Activated CD4-positive, CD25-positive, alpha-beta regulatory T cell (primary cell): ENCODE measurements around the gene SPCS1.
A peak's percentile ranks its signal among the peaks of the same experiment; 100 is the strongest.
"Not testable (repeated sequence)": the region's sequence is repeated elsewhere in the genome, so short reads cannot be mapped to it uniquely, and the experiment has no call there.

Experiments
- DNase-seq, 4 experiments: peaks; one replicate each; lab custom pipeline; 2025; lab: John Stamatoyannopoulos, UW

SPCS1 gene

DNA sequence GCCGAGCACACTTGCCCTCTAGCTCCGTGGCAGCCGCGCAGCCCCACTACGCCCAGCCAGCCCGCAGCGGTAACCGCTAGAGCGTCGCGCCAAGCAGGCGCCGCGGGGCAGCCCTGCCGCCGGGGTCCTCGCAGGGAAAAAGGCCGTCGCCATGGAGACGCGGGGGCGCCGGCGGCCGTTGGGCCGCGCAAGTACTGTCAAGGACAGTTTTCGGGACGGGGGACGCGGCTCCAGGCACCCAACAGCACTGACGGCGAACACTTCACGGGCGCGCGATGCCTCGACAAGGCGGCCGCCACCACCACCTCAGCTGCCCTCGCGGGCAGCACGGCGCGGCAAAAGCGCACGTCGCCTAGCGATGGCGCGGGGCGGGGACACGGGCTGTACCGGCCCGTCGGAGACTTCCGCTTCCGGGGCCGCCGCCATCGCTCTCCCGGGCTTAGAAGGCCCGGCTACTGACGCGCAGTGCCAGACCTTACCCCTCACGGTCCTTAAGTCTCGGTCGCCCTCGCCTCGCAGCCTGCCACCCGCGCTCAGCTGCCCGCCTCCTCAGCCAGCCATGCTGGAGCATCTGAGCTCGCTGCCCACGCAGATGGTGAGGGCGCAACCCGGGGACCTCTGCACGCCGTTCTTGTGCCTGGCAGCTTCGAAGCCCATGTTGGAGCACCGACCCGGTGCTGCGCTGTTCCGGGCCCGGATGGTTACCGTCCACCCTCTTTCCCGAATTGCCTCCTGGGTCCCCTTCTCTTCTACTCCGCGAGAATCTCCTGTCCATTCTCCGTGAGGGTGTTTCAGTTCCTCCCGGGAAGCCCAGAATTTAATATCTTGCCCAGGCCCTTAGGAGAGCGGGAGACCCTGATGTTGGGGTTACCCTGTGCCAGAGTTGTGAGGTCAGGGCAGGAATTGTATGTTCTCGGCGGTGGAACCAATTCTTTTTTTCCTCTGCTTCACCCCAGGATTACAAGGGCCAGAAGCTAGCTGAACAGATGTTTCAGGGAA lies at the start of gene SPCS1, which contains the start of gene GLT8D1:
SPCS1 (plus strand) TSS at position 419 of the 999 bp plus-strand sequence; CDS start at position 560, 141 bp downstream.
GLT8D1 (minus strand) TSS at position 104 of the 999 bp plus-strand sequence. CDS start 5,331 bp downstream, outside the sequence.
- peak; percentile 70 to 84 (median 80) for DNase-seq

DNA sequence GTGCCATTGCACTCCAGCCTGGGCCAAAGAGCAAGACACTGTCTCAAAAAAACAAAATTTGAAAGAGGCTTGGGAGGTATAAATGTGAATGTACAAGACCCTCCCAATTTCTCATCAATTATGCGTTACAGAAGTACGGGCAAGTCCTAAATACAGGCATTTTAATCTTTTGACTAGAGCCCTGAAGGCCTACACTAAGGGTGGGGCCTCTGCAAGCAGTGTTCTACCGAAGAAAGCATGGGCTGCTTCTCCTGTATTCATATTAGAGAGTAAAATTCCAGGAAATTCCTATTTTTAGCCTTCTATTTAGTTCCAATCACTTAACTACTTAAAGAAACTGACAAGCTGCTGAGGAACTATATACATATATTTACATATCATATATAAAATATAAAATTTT lies 45.9 kb upstream of the SPCS1 start:
- no peak for DNase-seq

DNA sequence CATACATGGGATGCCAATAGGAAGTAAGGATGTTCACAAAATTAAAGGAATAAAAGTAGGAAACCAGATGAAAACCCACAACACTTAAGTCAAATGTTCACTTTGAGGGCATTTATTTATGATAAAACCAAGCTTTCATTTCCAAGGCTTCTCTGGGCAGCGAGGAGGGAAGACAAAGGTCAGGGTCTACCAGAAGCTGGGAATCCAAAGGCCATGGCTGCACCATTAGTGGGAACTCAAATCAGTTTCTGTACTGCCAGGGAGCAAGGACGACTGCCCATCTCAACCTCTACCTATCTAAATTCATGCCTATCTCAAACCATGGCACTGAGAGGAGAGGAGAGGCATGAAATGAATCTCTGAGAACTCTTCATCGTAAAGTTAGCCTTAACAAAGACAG lies 42.8 kb upstream of the SPCS1 start:
- no peak for DNase-seq

DNA sequence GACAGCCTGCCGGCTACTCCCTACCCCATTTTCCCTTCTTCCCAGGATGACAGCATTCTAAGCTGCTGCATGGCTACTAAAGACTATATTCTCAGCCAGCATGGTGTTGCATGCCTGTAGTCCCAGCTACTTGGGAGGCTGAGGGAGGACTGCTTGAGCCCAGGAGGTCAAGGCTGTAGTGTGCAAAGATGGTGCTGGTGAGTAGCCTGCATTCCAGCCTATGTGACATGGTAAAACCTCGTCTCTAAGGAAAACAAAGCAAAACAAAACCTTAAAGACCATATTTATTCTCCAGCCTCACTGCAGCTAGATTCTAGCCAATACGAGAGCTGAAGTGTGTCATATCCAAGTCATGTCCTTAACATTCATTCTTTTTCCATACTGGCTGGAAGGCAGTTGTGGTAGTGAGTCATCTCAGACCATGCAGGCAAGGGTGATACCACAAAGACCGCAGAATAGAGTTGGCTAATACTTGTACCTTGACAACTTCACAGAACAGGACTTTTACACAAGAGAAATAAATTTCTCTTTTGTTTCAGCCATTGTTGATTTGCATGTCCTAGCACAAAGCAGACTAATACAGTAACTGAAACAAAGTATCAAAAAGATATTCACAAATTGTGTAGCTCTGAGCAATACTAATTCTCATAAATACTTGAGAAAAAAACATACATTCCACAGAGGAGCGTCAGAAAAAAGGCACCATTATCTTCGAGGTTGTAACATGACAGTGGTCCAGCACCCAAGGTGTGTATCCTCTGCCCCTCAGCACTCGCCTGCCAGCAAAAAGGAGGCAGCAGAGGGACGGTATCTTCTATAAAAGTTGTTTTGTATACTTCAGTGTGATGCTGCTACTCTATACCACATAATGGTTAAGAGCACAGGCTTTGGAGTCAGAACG lies 35.0 kb upstream of the SPCS1 start:
- DNase-seq = no peak

DNA sequence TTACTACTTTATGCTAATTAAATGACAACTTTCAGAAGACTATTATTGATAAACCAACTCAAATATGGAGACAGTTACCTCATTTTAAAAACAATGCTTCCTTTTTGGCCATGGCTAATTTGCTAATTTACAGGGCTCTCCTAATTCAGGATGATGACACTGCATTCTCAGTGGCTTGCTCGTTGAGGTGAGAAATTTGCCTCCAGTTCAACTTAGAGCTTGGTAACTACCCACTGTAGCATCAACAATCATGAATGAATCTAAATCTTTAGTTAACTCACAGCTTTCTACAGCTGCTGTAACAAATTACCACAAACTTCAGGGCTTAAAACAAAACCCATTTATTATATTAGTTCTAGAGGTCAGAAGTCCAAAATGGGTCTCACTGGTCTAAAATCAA lies 34.2 kb upstream of the SPCS1 start:
- no peak for DNase-seq

DNA sequence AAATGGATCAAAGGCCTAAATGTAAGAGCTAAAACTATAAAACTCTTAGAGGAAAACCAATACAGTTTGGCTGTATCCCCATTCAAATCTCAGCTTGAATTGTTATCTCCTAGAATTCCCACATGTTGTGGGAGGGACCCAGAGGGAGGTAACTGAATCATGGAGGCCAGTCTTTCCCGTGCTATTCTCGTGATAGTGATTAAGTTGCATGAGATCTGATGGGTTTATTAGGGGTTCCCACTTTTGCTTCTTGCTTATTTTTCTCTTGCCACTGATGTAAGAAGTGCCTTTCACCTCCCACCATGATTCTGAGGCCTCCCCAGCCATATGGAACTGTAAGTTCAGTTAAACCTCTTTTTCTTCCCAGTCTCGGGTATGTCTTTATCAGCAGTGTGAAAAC lies 29.7 kb upstream of the SPCS1 start:
- not testable (repeated sequence) for DNase-seq

DNA sequence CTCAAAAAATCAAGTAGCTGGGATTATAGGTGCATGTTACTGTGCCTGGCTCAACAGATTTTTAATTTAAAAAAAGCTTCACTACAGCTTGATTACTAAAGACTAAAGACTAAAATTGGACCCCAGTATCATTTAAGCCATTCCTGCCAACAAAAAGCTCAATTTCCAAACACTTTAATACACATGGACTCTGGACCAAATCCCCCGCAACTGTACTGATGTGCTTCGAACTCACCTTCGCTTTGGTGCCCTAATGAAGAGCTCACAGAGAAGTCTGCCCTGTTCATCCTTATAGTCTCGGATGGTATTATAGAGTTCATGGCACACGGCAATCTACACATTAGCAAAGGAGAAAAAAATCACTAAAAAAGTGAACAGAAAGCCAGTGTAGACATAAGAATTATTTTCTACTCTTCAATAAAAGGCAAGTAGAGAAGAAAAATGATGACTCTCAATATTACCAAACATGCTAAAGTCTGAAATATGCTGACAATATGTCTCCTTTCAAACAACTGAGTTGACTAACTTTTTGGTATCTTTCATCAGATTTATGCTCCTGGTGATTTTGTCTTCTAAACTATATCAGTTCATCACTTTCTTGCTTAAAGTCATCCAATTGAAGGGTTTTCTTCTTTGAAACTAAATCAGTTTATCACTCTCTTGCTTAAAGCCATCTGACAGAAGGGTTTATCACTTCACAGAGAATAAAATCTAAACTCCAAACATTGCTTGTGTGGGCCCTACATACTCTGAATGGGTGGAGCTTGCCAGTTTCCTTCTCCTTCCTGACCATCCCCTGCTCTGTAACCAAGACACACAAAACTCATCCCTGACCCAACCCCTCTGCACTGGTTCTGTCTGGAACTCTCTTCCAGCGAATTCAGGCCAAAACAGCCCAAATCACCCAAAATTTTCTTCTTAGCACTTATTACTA lies 27.4 kb upstream of the SPCS1 start:
- no peak for DNase-seq

DNA sequence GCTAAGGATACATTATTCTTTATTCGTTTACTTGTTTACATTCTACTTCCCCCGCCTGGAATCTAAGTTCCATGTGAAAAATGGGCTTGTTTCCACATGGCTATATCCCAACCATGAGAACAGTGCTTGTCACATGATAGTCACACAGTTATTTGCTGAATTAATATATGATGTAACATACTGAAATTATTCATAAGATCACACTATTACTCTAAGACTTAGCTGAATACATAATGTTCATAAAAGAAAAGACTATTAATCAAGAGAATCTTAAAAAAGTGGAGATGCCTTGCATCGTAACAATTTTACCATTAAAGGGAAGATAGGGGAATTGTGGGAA lies 26.7 kb upstream of the SPCS1 start:
- no peak for DNase-seq

DNA sequence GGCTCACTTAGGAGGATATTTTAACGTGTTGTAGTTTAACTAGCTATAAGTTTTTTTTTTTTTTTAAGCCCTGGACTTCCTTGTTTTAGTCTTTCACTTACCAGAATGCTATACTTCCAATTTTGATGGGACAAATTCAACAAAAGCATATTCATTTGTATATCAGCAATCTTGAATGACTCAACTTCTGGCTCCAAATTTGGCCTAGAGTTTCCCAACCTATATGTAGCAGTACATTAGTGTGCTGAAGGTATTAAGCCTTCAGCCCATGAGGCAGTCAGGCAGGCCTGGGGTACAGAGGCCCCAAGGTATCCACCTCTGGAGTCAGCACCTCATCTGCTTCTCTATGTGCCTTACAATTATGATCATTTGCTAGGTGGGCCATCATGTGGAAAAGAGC lies 26.1 kb upstream of the SPCS1 start:
- DNase-seq = no peak

DNA sequence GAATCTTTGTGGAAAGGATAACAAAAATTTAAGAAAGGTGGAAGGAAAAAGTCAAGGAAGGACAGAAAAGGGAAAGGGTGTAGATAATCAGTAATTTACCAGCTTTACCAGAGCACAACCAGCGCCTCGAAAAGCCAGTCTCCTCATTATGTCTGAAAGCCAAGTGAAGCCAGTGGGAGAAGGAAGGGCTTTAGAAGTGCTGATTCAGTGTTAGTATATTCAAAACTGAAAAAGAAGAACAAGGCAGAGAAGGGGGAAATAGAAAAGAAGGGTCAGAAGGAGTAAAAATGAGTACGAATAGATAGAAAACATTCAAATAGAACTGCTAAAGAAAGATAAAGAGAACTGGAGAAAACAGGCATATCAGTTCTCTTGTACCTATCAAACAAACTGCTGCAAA lies 24.3 kb upstream of the SPCS1 start:
- DNase-seq = no peak

DNA sequence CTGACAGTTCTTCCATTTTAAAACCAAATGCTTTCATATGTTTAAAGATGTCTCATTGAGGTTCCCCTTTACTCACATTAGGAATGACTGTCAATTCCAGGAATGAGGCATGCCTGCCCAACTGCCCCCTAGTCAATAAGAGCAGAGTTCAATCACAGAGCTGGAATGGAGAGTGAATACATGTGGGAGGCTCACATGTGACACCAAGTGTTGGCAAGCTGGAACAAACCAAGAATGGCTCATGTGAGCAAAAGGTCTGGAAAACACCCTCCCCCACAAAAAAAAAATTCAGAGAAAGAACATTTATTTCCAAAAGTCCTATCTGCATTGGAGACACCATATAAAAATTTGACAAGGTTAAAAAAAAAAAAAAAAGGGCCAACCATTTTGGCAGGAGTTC lies 23.9 kb upstream of the SPCS1 start:
- no peak for DNase-seq

DNA sequence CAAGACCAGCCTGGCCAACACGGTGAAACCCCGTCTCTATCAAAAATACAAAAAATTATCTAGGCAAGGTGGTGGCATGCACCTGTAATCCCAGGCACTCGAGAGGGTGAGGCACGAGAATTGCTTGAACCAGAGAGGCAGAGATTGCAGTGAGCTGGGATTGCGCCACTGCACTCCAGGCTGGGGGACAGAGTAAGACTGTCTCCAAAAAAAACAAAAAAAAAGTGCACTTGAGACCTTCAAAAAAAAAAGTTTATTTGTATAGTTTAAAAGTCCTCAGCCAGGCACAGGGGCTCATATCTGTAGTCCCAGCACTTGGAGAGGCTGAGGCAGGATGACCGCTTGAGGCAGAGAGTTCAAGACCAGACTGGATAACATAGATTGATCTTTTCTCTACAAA lies 22.3 kb upstream of the SPCS1 start:
- no peak for DNase-seq

DNA sequence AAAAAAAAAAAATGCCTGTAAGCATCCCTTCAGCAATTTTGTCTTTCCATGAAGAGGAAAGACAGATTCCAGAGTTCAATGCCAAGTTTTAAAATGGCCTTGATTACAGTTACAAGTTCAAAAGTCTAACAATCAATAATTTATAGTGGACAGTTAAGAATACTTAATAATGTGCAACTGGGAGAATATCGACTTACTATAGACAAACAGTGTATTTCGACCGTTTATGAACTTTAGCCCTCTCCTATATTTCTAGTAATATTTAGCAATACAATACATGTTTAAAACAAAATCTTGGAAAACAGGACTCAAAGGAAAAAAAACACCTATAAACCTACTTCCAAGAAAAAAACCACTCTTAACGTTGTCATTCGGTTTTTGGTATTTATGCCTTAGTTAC lies 21.7 kb upstream of the SPCS1 start:
- no peak for DNase-seq

DNA sequence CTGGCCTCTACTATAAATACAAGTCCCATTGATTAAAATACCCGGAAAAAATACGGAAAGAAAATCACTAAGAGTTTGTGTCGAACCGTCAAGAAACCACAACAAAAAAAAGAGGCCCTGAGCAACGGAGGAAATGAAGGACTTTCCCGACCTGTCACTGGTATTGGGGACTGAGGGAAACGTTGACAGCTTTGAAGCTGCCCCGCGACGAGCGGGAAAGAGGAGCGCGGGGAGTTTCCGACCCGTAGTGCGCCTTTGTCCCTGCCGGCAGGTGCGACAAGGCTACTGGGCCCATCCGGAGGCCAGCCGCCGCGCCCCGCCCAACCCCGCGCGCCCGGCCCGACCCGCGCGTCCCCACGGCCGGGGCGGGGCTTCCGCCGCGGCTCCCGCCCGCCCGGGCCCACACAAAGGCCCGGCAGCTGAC lies 20.6 kb upstream of the SPCS1 start:
- DNase-seq = peak; percentile 38 to 68 (median 47)

DNA sequence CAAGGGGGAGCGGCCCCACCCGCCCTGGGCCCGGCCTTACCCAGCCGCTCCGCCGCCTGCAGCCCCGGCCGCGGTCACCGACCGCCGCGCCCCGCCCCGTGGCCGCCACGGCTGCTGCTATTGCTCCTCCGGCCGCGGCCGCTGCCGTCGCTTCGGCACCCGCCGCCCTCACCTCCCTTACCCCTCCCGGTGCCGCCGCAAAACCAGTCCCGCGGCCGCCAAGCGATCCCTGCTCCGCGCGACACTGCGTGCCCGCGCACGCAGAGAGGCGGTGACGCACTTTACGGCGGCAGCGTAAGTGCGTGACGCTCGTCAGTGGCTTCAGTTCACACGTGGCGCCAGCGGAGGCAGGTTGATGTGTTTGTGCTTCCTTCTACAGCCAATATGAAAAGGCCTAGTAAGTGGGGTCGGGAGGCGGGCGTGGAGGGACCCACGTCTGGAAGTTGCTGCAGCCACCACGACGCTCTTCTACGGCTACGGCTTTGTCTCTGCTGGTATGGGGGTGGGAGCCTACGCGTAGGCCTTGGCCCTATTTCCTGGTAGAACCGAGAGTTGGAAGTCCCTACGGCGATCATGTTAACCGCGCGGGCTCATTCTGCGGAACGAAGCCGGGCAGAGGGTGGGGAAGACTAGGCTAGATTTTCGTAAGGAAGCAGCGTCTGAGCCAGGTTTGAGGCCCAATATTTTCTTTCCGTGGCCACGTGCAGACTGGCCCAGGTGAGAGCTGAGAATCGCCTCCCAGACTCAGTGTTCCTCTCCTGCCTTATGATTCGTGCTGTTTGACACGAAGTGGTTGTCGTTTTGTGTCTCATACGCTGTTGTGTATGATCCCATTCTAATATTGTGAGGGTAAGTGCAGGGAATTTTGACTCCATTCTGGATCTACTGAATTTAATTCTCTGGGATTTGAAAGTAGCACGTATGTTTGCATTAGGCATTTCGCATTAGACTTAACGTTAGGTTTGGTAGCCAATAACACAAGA lies 19.9 kb upstream of the SPCS1 start, which contains the start of the genes GNL3 and PBRM1:
GNL3 (plus strand) TSS at position 324 of the 983 bp plus-strand sequence; CDS start at position 385, 61 bp downstream.
PBRM1 (minus strand) TSS at position 205 of the 983 bp plus-strand sequence.
- DNase-seq = peak; percentile 82 to 88 (median 86)

DNA sequence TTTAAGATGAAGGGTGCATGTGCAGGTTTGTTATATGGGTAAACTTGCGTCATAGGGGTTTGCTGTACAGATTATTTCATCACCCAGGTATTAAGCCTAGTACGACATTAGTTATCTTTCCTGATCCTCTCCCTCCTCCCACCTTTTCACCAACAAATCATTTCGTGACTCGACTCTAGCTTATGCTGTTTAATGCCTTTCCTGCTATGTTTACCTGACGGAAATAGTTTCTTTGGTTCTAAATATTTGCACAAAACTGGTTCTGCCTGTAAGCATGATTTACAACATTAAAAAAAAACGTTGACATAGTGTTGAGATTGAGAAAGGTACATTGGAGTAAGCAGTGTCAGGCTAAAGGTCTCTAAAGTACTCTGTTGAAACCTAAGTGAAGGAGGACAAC lies 17.6 kb upstream of the SPCS1 start:
- DNase-seq = no peak

DNA sequence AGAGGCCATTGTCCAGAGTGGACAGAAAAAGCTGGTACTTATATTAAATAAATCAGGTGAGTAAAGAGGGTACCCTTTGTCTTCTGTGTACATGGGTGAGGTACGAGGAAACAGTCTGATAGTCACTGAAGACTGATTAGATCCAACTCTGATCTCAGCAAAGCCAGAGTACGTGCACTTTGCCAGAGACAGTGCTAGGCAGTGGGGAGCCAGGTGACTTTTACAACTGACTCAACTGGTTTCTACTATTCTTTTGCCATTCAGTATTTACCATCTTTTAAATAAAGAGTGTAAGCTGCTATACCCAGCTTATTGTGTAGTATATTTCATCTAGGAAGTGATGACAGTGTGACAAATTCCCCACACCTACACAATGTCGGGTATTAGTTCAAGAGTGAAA lies 16.8 kb upstream of the SPCS1 start:
- no peak for DNase-seq

DNA sequence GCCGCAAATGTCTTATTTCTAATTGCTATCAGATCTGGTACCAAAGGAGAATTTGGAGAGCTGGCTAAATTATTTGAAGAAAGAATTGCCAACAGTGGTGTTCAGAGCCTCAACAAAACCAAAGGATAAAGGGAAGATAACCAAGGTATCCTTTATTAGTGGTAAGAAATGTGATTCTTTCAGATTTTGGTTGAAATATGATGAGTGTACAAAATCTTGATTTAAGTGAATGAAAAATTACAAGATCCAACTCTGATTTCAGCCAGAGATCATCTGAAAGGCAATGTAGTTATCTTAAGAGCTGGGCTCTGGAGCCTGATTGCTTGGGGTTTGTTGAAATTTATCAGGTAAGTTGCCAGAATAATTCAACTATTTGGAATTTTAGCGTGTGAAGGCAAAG lies 15.3 kb upstream of the SPCS1 start:
- no peak for DNase-seq

DNA sequence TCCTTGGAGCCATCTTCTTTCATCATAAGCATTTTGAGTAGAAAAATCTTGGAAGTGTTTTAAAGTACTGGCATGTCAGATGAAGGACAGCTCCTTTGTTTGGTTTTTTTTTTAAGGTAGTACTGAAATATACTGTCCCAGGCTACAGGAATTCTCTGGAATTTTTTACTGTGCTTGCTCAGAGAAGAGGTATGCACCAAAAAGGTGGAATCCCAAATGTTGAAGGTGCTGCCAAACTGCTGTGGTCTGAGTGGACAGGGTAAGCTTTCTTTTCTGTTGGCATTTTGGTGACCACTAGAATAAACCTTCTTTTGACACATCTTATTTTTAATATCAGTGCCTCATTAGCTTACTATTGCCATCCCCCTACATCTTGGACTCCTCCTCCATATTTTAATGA lies 12.8 kb upstream of the SPCS1 start:
- no peak for DNase-seq
